Measurements from ENCODE around the gene NTMT2. TPM values are rescaled to one million over a fixed set of nuclear protein-coding genes. Genes with fewer than 3 reads are reported as not detected.
A peak's percentile ranks its signal among the peaks of the same experiment; 100 is the strongest.
"Not testable (repeated sequence)": the region's sequence is repeated elsewhere in the genome, so short reads cannot be mapped to it uniquely, and the experiment has no call there.

NTMT2 gene
- not detected for total RNA-seq
- long read RNA-seq, result 0 reads

DNA sequence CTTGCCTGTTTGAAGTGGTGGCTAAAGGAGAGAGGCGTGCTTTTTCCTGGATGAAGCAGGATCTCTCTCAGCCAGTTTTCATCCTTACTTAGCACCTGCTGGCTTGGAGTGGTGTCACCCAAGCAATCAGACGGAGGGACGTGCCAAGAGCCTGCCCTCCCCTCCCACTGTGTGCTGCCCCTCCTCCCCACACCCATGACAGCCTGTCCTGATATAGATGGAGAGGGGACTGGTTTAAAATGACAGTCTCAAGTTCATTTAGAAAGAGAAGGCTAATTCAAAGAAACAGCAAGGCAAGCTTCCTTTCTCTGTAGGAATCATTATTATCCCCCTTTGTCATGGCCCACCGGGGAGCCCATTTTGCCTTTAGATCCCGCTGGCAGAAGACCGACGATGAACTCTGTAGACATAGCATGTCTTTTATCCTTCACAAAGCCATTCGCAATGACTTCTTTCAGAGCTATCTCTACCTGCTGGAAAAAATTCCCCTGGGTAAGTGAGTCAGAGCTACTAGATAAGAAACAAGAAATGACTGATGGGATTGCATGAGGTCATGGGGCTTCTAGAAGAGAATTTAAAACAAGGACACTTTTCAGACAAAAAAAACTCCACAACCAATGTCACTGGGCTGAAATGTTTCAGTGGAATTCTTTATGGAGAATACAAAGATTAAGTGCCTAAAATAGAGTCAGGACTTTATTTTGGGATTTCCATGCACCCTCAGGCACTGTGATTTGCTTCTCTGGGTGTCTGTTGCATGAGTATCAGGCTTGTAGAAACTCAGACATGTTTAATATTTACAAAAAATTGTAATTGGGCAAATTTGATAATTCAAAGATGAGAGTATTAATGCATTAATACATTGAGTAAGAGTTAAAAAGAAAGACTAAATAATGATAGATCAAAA, at the start of gene NTMT2:
Gene NTMT2, plus strand, starts transcription at position 190 of the 907 bp plus-strand sequence. Its CDS starts 149 bp downstream, at position 339.
- intact Hi-C loops (cut with DNase I, micrococcal nuclease), result no loop called here
- ATAC-seq, result no peak
- DNase-seq, result no peak

GRCh38 chr1:170095976-170096748, 49.6 kb upstream of the NTMT2 start:
- DNase-seq (no peak), ATAC-seq (no peak)
- intact Hi-C loops (cut with DNase I, micrococcal nuclease), result no loop called here

DNA sequence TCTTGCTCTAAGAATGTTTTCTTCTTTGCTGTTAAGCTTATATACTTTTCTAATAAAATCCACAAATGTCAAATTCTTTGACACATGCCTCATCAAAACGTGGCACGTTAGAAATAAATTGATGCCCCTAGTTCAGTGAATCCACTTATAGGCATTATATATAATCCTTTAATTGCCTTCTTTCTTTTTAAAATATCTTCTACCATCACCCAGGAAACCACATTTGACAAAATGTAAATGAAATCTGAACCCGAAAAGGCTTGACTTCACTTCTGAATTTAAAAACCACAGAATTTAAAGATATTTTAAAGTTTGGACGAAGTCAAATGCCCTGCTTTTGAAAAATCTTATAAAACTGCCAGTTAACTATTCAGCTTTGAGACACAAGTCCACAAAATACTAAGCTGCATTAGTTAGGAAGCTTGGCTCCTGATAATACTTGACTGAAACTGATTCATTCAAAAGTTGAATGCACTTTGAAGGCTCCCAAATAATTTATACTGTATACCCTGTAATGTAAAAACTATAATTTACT, 48.9 kb upstream of the NTMT2 start:
- DNase-seq (no peak), ATAC-seq (no peak)
- intact Hi-C loops (cut with DNase I, micrococcal nuclease), result no loop called here

DNA sequence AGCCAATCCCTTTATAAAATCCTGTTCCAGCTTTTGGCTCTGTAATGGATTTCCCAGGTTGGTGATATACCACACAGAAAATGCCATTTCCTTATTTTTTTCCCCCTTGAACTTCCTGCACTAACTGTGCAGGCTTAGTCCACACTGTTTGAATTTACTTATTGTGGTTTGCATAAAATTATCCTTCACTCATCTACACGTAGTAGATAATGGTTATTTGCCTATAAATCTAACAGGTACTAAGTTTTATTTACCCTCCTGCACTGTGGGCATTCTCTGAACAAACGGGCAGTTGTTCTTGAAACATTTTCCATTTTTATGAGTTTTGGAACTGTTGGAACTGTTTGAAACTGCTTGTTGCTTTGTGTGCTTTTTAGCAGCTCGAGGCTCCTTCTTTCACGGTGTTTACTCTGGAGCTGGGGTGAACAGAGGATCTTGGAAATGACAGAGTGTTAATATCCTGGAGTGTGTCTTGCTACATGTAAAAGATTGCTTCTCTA, 48.3 kb upstream of the NTMT2 start:
- intact Hi-C loops (cut with DNase I, micrococcal nuclease), result no loop called here
- DNase-seq (peak in 1 of 2 donors; percentile 4), ATAC-seq (peak; percentile 95)

DNA sequence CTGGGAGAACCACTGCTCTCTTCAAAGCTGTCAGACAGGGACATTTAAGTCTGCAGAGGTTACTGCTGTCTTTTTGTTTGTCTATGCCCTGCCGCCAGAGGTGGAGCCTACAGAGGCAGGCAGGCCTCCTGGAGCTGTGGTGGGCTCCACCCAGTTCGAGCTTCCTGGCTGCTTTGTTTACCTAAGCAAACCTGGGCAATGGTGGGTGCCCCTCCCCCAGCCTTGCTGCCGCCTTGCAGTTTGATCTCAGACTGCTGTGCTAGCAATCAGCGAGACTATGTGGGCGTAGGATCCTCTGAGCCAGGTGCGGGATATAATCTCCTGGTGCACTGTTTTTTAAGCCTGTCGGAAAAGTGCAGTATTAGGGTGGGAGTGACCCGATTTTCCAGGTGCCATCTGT, 32.6 kb upstream of the NTMT2 start:
- intact Hi-C loops (cut with DNase I, micrococcal nuclease); ATAC-seq; DNase-seq: not testable (repeated sequence)

DNA sequence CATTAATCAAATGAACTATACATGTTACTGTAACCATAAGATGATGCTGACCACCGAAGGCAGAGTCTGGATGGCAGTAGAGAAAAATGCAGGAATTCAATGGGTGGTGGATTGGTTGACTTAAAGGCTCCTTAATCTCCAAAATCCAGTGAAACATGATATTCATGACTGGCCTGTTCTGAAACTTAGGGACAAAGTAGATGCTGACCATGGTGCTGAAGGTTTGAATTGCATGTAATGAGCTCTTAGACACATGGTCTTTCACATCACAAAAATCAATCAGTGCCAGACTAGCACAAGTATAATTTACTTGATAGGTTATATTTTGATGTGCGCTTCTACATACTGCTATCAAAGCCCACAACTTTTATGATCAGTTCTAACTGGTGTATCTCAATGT, 30.9 kb upstream of the NTMT2 start:
- intact Hi-C loops (cut with DNase I, micrococcal nuclease), result no loop called here
- ATAC-seq (no peak), DNase-seq (no peak)

- DNase-seq (no peak), ATAC-seq (no peak)
- intact Hi-C loops (cut with DNase I, micrococcal nuclease), result no loop called here
These were observed 23.4 kb upstream of the NTMT2 start for GRCh38 chr1:170122366-170122765.

DNA sequence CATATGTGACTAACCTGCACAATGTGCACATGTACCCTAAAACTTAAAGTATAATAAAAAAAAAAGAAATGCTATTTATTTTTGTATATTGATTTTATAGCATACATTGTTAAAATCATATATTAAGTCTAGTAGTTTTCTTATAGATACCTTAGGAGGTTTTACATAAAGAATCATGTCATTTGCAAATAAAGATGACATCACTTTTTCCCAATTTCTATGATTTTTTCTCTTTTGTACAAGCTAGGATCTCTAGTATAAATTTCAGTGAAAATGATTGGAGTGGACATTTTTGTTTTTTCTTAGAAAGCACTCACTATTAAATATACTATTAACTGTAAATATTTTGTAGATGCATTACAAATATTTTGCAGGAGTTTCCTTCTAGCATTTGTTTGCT, 20.5 kb upstream of the NTMT2 start:
- DNase-seq, result no peak
- intact Hi-C loops (cut with DNase I, micrococcal nuclease), result no loop called here
- ATAC-seq, result no peak

- ATAC-seq (no peak), DNase-seq (no peak)
- intact Hi-C loops (cut with DNase I, micrococcal nuclease), result no loop called here
These were observed 19.1 kb upstream of the NTMT2 start for GRCh38 chr1:170126696-170127095.

GRCh38 chr1:170131450-170131849, 14.3 kb upstream of the NTMT2 start:
- intact Hi-C loops (cut with DNase I, micrococcal nuclease), result no loop called here
- peak; percentile 88 for ATAC-seq
- peak; percentile 22 to 34 for DNase-seq

DNA sequence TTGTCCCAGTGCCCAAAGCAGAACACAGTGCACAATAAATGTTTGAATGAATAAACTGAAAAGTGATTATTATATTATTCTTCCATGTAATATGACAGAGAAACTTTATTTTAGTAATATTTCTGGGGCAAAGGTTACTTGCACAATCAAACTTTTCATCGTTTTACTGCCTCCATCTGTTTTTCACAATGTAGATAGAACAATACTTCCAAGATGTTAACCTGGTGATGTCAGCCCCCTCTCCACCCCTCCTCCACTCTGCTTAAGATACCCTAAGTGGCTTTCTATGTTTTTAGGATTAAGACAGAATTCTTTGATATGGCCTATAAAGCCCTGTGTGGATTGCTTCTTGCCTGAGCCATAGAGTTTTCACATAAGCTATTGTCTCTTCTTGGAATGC, 13.8 kb upstream of the NTMT2 start:
- intact Hi-C loops (cut with DNase I, micrococcal nuclease), result no loop called here
- ATAC-seq (peak; percentile 73), DNase-seq (peak in 1 of 2 donors; percentile 7)

- ATAC-seq, result no peak
- DNase-seq, result no peak
- intact Hi-C loops (cut with DNase I, micrococcal nuclease), result no loop called here
These were observed 11.8 kb upstream of the NTMT2 start for GRCh38 chr1:170133766-170134495.

DNA sequence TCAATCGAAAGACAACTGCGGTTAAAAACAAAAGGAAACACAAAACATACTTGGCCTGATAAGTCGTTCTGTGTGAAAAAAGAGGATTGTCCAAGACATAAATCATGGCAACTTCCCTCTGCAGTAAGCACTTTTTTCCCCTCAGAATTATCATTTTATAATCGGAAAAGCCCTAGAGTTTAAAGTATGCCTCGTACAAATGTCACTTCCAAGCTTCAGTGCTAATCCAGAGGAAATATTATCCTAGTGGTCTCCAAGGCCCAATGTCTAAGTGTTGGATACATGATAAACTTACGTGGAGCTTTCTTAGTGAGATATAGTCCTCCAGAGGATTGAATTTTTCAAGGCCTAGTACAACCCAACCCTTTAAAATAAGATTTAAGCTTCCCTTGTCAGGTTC, 11.2 kb upstream of the NTMT2 start:
- intact Hi-C loops (cut with DNase I, micrococcal nuclease), result no loop called here
- ATAC-seq, result no peak

GRCh38 chr1:170140371-170140770, 5.4 kb upstream of the NTMT2 start:
- ATAC-seq (no peak), DNase-seq (no peak)

More for the DNA sequence above, 11.2 kb upstream of the NTMT2 start:
- no peak for DNase-seq

DNA sequence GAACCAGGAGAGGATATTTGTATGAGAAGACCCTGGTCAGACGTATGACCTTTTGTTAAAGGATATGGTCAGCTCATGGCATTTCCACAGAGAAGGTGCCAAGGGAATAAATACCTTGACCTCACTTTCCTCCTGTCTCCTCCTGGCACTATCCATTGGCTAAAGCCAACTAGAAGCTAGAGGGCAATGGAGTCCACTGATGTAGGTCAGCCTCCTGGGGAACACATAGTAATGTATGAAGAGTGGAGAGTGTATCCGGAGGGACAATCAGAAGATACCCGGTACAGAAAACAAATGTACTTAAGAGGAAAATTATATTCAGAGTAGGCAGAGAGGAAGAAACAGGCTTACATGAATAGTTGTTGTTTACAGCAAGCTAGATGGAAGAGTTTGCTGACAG, 698 bp upstream of the NTMT2 start:
- intact Hi-C loops (cut with DNase I, micrococcal nuclease), result no loop called here
- no peak for DNase-seq
- ATAC-seq, result no peak

More at GRCh38 chr1:170140371-170140770, 5.4 kb upstream of the NTMT2 start:
- intact Hi-C loops (cut with DNase I, micrococcal nuclease), result no loop called here

GRCh38 chr1:170146720-170147263, 1.0 kb downstream of the NTMT2 start:
- no peak for DNase-seq
- intact Hi-C loops (cut with DNase I, micrococcal nuclease), result no loop called here
- no peak for ATAC-seq

DNA sequence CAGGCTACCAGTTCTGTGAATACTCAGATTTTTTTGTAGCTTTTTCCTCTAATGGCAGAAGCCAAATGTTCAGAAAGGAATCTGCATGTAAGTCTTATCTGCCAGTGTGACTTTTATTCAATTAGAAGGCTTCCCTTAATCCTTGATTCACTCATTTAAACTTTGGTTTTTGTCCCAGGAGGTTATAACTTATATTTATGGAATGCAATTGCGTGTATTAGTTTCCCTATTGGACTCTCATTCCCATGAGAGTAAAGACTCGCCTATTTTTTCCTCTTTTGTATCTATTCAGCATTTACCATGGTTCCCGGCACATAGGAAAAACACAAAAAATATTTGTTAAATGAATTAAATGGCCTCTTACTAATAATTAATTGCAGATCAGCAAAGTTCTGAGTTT, 3.5 kb downstream of the NTMT2 start:
- DNase-seq (no peak), ATAC-seq (no peak)
- intact Hi-C loops (cut with DNase I, micrococcal nuclease), result no loop called here

- DNase-seq (no peak), ATAC-seq (no peak)
- intact Hi-C loops (cut with DNase I, micrococcal nuclease), result no loop called here
These were observed 4.3 kb downstream of the NTMT2 start for GRCh38 chr1:170150016-170150415.

DNA sequence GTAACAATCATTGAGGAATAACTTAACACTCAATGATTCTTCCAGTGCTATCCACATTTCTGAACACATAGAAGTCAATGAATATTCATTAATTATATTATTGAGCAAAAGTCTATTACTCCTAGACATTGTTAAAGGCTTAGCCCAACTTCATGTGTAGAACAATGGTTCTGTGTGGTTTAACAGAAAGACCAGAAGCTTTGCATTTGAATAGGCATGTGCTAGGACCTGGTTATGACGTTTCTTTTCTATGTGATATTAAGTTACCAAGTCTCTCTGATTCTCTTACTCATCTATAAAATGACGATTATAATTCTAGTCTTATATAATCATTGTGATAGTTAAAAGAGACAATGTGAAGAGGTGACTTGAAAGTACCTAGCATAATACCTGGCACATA, 5.2 kb downstream of the NTMT2 start:
- ATAC-seq, result no peak
- intact Hi-C loops (cut with DNase I, micrococcal nuclease), result no loop called here
- no peak for DNase-seq

Measured in left colon (tissue), 2 donors.